Measurements from ENCODE around the gene CHRD. TPM values are rescaled to one million over a fixed set of nuclear protein-coding genes. Genes with fewer than 3 reads are reported as not detected.

The CHRD gene
- total and polyA plus RNA-seq, 9 donors: 14.1 to 21.9 (median 17.6) TPM

DNA sequence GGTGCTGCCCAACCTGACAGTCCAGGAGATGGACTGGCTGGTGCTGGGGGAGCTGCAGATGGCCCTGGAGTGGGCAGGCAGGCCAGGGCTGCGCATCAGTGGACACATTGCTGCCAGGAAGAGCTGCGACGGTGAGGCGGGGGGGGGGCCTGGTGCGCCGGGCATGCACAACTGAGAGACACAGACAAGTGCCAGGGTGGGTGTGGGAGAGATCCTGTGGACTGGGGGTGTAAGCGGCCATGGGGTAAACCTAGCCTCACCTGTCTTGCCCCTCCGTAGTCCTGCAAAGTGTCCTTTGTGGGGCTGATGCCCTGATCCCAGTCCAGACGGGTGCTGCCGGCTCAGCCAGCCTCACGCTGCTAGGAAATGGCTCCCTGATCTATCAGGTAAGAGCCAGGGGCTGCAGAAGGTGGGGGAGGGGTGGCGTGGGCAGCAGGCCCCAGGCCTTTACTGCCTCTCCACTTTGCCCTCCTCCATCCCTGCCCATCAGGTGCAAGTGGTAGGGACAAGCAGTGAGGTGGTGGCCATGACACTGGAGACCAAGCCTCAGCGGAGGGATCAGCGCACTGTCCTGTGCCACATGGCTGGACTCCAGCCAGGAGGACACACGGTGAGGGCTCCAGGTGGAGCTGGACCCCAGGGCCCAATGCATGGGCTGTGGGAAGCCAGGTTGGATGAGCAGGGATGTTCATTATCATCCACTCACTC is 3.3 kb downstream of the CHRD start:
- Histone ChIP-seq H3K27me3 (ENCODE audit: control insufficient read depth, insufficient read depth, low read length) (peaks cover 16% of the 10 kb centered on the region), H3K27ac (ENCODE audit: low read length) (no peak overlapping the region), H3K4me1 (ENCODE audit: control insufficient read depth, insufficient read depth, low read length) (peaks cover 28% of the 10 kb centered on the region), H3K36me3 (ENCODE audit: control insufficient read depth, insufficient read depth, low read length) (peaks cover 49% of the 10 kb centered on the region), H3K4me3 (ENCODE audit: low read length) (no peak overlapping the region), H3K9me3 (replicated peaks; ENCODE audit: control insufficient read depth, low read depth, low read length) (no peaks in the 10 kb centered on the region)
- no peak for DNase-seq
- 86% methylated on average over 8 of the region's 15 CpGs for WGBS (ENCODE audit: insufficient coverage)

DNA sequence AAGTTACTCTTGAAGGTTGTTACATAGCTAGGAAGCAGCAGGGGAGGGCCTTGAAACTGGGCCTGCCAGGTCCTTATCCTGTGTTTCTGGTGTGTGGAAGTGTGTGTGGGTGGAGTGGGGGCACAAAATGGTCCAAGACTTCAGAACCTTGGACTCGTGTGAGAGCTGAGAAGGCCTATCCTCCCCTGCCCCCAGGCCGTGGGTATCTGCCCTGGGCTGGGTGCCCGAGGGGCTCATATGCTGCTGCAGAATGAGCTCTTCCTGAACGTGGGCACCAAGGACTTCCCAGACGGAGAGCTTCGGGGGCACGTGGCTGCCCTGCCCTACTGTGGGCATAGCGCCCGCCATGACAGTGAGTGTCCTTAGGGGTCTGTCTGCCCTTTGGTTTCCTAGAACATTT is 4.5 kb downstream of the CHRD start:
- Histone ChIP-seq H3K4me1 (ENCODE audit: control insufficient read depth, insufficient read depth, low read length) (peaks cover 17% of the 10 kb centered on the region), H3K4me3 (ENCODE audit: low read length) (no peak overlapping the region), H3K27ac (ENCODE audit: low read length) (no peak overlapping the region), H3K36me3 (ENCODE audit: control insufficient read depth, insufficient read depth, low read length) (peaks cover 58% of the 10 kb centered on the region), H3K9me3 (replicated peaks; ENCODE audit: control insufficient read depth, low read depth, low read length) (no peaks in the 10 kb centered on the region), H3K27me3 (ENCODE audit: control insufficient read depth, insufficient read depth, low read length) (peaks cover 16% of the 10 kb centered on the region)
- no peak for DNase-seq
- WGBS (ENCODE audit: insufficient coverage): 78% methylated on average over 9 of the region's 9 CpGs

DNA sequence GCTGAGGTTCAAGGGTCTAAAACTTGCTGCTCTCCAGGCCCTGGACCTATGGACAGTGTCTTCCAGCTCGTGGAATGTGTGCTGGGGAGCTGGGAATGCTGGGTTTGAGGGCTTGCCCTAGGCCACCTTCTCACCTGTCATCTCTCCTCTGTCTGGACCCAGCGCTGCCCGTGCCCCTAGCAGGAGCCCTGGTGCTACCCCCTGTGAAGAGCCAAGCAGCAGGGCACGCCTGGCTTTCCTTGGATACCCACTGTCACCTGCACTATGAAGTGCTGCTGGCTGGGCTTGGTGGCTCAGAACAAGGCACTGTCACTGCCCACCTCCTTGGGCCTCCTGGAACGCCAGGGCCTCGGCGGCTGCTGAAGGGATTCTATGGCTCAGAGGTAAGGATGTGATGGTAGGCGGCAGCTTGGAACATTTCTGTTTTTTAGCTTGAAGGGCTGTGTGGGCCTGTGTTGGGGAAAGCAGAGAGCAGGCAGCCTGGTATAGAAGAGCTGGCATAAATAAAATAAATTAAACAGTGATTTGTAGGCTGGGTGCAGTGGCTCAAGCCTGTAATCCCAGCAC is 5.1 kb downstream of the CHRD start:
- WGBS (ENCODE audit: insufficient coverage): 82% methylated on average over 7 of the region's 8 CpGs
- peaks cover 16% of the 10 kb centered on the region for H3K27me3 ChIP-seq (ENCODE audit: control insufficient read depth, insufficient read depth, low read length)
- H3K4me1 ChIP-seq (ENCODE audit: control insufficient read depth, insufficient read depth, low read length): peaks cover 14% of the 10 kb centered on the region
- H3K36me3 ChIP-seq (ENCODE audit: control insufficient read depth, insufficient read depth, low read length): peaks cover 61% of the 10 kb centered on the region
- H3K4me3 ChIP-seq (ENCODE audit: low read length): no peak overlapping the region
- no peak for DNase-seq
- no peaks in the 10 kb centered on the region for H3K9me3 ChIP-seq (replicated peaks; ENCODE audit: control insufficient read depth, low read depth, low read length)
- no peak overlapping the region for H3K27ac ChIP-seq (ENCODE audit: low read length)

DNA sequence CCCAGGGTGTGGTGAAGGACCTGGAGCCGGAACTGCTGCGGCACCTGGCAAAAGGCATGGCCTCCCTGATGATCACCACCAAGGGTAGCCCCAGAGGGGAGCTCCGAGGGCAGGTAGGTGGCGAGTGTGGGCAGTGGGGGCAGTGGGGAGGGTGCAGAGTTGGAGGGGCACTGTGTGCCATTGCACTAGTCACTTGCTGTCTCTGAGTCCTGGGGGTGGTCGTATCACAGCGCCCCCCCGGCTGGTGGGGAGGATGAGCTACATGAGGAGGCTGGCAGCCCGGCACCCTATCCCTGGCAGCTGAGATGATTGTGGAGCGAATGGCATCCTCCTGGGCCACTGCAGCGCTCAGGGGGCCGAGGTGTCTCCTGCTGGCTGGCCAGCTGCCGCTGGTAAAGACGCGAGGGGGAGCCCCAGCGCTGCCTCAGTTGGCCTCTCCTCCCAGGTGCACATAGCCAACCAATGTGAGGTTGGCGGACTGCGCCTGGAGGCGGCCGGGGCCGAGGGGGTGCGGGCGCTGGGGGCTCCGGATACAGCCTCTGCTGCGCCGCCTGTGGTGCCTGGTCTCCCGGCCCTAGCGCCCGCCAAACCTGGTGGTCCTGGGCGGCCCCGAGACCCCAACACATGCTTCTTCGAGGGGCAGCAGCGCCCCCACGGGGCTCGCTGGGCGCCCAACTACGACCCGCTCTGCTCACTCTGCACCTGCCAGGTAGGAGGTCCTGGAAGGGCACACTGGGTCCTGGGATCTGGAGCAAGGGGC is 6.4 kb downstream of the CHRD start:
- H3K4me3 ChIP-seq (ENCODE audit: low read length): no peak overlapping the region
- 48% methylated on average over 29 of the region's 37 CpGs for WGBS (ENCODE audit: insufficient coverage)
- H3K9me3 ChIP-seq (replicated peaks; ENCODE audit: control insufficient read depth, low read depth, low read length): no peaks in the 10 kb centered on the region
- peaks cover 10% of the 10 kb centered on the region for H3K27me3 ChIP-seq (ENCODE audit: control insufficient read depth, insufficient read depth, low read length)
- no peak for DNase-seq
- H3K36me3 ChIP-seq (ENCODE audit: control insufficient read depth, insufficient read depth, low read length): peaks cover 61% of the 10 kb centered on the region
- H3K4me1 ChIP-seq (ENCODE audit: control insufficient read depth, insufficient read depth, low read length): peaks cover 8% of the 10 kb centered on the region
- H3K27ac ChIP-seq (ENCODE audit: low read length): no peak overlapping the region

DNA sequence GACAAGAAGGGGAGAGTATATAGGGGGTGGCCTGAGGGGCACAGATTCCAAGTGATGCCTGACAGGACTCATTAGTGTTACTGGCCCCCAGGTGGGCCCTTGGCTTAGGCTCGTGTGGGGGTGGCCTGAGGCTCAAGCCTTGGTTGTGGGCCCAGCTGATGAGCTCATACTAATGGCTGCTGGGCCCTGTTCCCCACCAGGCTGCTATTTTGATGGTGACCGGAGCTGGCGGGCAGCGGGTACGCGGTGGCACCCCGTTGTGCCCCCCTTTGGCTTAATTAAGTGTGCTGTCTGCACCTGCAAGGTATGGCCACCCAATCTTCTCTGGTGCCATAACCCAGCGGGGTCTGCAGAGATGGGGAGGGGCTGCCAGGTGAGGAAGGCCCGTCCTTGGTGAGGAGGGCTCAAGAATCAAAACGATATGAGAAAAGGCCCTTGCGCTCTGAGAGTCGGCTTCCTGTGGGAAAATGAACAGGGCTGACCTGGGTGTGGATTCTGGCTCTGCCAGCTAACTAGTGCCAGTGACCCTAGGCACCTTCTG is 7.4 kb downstream of the CHRD start:
- Histone ChIP-seq H3K9me3 (replicated peaks; ENCODE audit: control insufficient read depth, low read depth, low read length) (no peaks in the 10 kb centered on the region), H3K4me1 (ENCODE audit: control insufficient read depth, insufficient read depth, low read length) (no peaks in the 10 kb centered on the region), H3K27ac (ENCODE audit: low read length) (no peak overlapping the region), H3K27me3 (ENCODE audit: control insufficient read depth, insufficient read depth, low read length) (peaks cover 2% of the 10 kb centered on the region), H3K36me3 (ENCODE audit: control insufficient read depth, insufficient read depth, low read length) (peaks cover 57% of the 10 kb centered on the region), H3K4me3 (ENCODE audit: low read length) (no peak overlapping the region)
- no peak for DNase-seq
- WGBS (ENCODE audit: insufficient coverage): 84% methylated on average over 10 of the region's 12 CpGs

DNA sequence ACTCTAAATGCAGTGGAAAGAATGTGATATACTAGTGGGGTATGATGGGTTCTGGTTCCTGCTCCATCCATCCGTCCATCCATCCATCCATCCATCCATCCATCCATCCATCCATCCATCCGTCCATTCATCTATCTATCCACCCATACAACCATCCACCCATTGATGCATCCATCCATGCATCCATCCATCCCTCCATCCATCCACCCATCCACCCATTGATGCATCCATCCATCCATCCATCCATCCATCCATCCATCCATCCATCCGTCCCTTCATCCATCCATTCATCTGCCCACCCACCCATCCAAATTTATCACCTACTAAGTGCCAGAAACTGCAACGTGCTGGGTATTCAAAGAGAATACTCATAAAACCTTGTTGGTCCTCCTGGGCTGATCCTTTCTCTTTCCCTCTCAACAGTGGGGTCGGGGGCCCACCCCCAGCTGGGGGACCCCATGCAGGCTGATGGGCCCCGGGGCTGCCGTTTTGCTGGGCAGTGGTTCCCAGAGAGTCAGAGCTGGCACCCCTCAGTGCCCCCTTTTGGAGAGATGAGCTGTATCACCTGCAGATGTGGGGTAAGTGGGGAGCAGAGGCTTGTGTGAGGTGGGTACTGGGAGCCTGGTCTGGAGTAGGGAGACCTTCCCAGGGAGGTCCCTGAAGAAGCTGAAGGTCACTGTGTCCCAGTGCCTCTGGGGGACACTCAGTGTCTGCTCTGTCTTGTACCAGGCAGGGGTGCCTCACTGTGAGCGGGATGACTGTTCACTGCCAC is 8.5 kb downstream of the CHRD start:
- no peaks in the 10 kb centered on the region for H3K27me3 ChIP-seq (ENCODE audit: control insufficient read depth, insufficient read depth, low read length)
- DNase-seq: no peak
- 67% methylated on average over 8 of the region's 8 CpGs for WGBS (ENCODE audit: insufficient coverage)
- peaks cover 46% of the 10 kb centered on the region for H3K36me3 ChIP-seq (ENCODE audit: control insufficient read depth, insufficient read depth, low read length)
- no peak overlapping the region for H3K27ac ChIP-seq (ENCODE audit: low read length)
- no peak overlapping the region for H3K4me3 ChIP-seq (ENCODE audit: low read length)
- no peaks in the 10 kb centered on the region for H3K4me1 ChIP-seq (ENCODE audit: control insufficient read depth, insufficient read depth, low read length)
- H3K9me3 ChIP-seq (replicated peaks; ENCODE audit: control insufficient read depth, low read depth, low read length): no peaks in the 10 kb centered on the region

DNA sequence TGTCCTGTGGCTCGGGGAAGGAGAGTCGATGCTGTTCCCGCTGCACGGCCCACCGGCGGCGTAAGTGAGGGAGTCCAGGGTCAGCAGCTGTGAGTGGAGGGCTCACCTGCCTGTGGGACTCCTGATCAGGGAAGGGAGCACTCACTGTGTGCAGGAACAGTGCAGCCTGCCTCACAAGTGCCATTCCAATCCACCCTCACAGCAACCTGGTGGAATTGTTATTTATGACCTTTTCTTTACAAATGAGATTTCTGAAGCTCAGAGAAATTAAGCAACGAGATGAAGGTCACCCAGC is 9.0 kb downstream of the CHRD start:
- no peaks in the 10 kb centered on the region for H3K9me3 ChIP-seq (replicated peaks; ENCODE audit: control insufficient read depth, low read depth, low read length)
- no peak overlapping the region for H3K27ac ChIP-seq (ENCODE audit: low read length)
- 93% methylated on average over 6 of the region's 8 CpGs for WGBS (ENCODE audit: insufficient coverage)
- no peaks in the 10 kb centered on the region for H3K4me1 ChIP-seq (ENCODE audit: control insufficient read depth, insufficient read depth, low read length)
- H3K36me3 ChIP-seq (ENCODE audit: control insufficient read depth, insufficient read depth, low read length): peaks cover 44% of the 10 kb centered on the region
- no peaks in the 10 kb centered on the region for H3K27me3 ChIP-seq (ENCODE audit: control insufficient read depth, insufficient read depth, low read length)
- DNase-seq: no peak
- no peak overlapping the region for H3K4me3 ChIP-seq (ENCODE audit: low read length)

DNA sequence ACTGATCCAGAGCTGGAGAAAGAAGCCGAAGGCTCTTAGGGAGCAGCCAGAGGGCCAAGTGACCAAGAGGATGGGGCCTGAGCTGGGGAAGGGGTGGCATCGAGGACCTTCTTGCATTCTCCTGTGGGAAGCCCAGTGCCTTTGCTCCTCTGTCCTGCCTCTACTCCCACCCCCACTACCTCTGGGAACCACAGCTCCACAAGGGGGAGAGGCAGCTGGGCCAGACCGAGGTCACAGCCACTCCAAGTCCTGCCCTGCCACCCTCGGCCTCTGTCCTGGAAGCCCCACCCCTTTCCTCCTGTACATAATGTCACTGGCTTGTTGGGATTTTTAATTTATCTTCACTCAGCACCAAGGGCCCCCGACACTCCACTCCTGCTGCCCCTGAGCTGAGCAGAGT is 9.5 kb downstream of the CHRD start:
- H3K9me3 ChIP-seq (replicated peaks; ENCODE audit: control insufficient read depth, low read depth, low read length): no peaks in the 10 kb centered on the region
- no peak overlapping the region for H3K4me3 ChIP-seq (ENCODE audit: low read length)
- peaks cover 44% of the 10 kb centered on the region for H3K36me3 ChIP-seq (ENCODE audit: control insufficient read depth, insufficient read depth, low read length)
- no peak overlapping the region for H3K27ac ChIP-seq (ENCODE audit: low read length)
- no peaks in the 10 kb centered on the region for H3K27me3 ChIP-seq (ENCODE audit: control insufficient read depth, insufficient read depth, low read length)
- no peak for DNase-seq
- H3K4me1 ChIP-seq (ENCODE audit: control insufficient read depth, insufficient read depth, low read length): no peaks in the 10 kb centered on the region
- no CpG with 5 or more reads among the region's 5 CpGs for WGBS (ENCODE audit: insufficient coverage)

DNA sequence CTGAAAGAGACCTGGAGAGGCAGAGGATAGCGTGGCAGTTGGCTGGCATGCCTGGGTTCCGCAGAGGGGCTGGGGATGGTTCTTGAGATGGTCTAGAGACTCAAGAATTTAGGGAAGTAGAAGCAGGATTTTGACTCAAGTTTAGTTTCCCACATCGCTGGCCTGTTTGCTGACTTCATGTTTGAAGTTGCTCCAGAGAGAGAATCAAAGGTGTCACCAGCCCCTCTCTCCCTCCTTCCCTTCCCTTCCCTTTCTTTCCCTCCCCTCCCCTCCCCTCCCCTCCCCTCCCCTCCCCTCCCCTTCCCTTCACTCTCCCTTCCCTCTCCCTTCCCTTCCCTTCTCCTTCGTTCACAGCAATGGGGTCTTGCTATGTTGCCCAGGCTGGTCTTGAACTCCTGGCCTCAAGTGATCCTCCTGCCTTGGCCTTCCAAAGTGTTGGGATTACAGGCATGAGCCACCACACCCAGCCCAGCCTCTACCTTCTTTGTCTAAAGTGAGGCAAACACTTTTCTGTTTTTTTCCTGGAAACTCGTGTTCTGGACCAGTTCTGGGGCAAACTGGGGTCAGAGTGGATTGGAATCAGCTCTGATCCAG is 10.2 kb downstream of the CHRD start:
- Histone ChIP-seq H3K36me3 (ENCODE audit: control insufficient read depth, insufficient read depth, low read length) (peaks cover 39% of the 10 kb centered on the region), H3K27ac (ENCODE audit: low read length) (no peak overlapping the region), H3K4me3 (ENCODE audit: low read length) (no peak overlapping the region), H3K27me3 (ENCODE audit: control insufficient read depth, insufficient read depth, low read length) (no peaks in the 10 kb centered on the region), H3K9me3 (replicated peaks; ENCODE audit: control insufficient read depth, low read depth, low read length) (no peaks in the 10 kb centered on the region), H3K4me1 (ENCODE audit: control insufficient read depth, insufficient read depth, low read length) (peaks cover 5% of the 10 kb centered on the region)
- WGBS (ENCODE audit: insufficient coverage): 80% methylated on average over 3 of the region's 5 CpGs
- no peak for DNase-seq
